GM19238 (cell line): ENCODE data around the gene LRRTM3.

Experiments
- DNase-seq: peaks from one replicate; pipeline ENCODE4 v3.0.0; 2011; ENCODE audit warnings: low spot score; ENCODE audit not compliant: insufficient read length

The LRRTM3 gene

GRCh38 chr10:67017218-67017617 lies 91.4 kb downstream of the LRRTM3 start:
- no peak for DNase-seq

DNA sequence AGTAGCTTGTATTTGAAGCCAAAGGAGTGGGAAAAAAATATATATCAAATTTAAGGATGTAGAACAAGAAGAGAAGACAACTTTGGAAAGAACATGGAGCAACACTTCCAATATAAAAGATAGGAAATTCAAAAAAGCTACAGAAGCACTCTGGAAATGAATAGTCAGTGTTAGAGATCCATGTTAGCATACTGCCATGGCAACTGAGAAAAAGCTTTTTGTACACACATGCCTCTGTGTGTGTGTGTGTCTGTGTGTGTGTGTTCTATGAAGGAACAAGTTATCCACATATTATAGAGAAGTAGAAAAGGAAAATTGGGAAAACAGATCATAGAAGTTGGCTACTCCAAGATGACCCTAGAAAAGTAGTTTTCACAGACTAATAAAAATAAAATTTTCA lies 96.3 kb downstream of the LRRTM3 start:
- DNase-seq = no peak

GRCh38 chr10:67033878-67034277 lies 108.0 kb downstream of the LRRTM3 start:
- DNase-seq = no peak

DNA sequence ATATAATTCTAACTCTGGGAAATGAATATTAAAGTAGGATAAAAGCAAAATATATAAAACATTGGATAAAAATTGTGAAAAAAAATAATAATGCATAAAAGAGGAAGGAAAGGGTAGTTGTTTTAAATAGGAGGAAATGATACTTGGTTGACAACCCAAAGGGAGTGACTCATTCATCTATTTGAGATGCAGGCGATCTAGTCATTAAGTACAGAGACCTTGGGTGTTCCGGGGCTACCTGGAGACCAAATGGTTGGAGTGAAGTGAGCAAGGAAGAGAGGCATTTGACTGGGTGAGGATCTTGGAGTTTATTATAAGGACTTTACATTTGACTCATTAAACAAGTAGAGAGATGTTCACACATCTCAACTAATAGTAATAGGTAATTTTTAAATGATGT lies 111.0 kb downstream of the LRRTM3 start:
- DNase-seq = no peak

- no peak for DNase-seq
These were observed 117.2 kb downstream of the LRRTM3 start for GRCh38 chr10:67043041-67043440.

DNA sequence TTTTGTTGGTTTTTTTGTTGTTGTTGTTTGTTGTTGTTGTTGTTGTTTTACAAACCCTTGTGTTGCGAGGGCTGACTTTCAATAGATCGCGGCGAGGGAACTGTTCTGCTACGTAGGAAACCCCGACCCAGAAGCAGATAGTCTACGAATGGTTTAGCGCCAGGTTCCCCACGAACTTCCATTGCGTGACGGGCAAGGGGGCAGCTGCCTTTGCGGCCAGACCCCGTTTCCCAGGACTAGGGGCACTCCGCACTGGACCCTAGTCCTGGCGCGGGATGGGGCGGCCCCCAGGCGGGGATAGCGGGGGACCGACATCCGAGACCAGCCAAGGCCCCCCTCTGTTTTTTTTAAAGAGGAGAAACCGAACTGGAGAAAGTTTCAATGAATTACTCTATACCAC lies 119.6 kb downstream of the LRRTM3 start:
- DNase-seq = no peak

DNA sequence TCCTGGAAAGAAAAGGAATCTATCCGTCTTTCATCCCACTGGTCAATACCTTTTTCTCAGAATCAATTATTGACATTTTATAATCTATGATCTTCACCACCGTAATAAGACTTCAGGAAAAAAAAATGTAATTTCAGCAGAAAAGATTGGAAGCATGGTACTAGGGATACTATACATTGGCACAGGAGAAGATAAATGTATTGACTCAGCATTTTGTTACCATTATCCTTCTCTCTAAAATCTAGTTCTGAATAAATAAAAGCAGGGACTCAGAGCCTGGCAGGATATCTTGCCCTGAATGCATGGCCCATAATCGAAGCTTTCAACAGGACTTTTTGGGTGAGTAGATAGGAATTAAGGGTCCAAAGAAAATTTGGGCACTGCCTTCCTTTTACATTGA lies 120.7 kb downstream of the LRRTM3 start:
- no peak for DNase-seq

GRCh38 chr10:67049988-67050387 lies 124.2 kb downstream of the LRRTM3 start:
- DNase-seq = no peak

GRCh38 chr10:67050415-67050814 lies 124.6 kb downstream of the LRRTM3 start:
- no peak for DNase-seq

DNA sequence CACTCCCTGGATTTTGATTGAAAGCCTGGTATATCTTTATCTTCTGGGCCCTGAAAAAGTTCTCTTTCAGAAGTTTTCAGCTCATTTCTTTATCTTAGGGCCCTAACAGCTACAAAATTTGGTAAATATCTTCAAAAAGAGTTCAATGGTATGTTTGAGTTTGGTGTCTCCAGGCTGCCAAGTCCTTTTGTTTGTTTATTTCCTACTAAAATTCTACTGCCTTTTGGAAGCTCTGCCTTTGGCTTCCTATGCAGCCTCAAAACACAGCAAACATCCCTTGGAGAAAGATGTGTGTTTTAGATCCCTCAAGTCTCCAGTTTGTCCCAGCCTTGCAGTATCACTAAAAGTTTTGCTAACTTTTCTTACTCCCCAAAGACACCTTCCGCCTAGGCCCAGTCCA lies 146.8 kb downstream of the LRRTM3 start:
- no peak for DNase-seq

DNA sequence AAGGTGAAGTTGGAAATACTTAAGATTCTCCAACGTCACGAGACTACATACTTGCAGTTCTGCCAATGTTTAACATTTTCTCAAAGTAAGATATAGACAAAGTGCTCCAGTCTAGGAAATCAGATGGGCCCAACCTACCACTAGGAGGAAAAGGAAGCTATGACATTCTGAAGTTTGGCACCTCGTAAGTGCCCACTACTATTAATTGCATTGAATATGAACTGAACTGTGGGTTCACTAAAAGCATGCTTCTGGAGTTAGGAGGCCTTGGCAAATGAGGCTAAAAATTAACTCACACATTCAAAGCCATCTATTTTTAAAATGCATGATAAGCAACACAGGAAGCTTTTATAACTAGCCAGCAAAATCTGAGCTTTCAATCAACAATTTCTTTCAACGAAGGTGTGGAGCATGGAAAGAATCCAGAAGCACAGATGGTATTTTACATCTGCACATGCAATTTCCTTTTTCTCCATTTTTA lies 149.7 kb downstream of the LRRTM3 start:
- DNase-seq = no peak

DNA sequence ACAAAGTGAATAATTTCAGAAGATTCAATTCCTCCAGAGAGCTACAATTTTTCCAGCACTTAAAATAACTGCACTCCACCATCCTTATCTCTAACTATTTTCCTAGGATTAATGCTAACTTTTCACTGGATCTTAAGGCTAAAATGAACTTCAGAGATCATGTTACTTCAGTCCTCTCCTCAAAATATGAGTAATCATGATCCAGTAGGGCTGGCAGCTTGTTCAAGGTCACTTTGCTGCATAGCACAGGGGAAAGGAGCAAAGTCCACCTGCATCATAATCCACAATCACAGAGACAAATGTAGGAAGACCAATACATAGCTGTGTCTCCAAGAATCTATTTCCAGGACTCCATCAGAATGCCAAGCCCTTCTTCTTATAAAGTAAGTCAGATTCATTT lies 150.3 kb downstream of the LRRTM3 start:
- DNase-seq = no peak

- no peak for DNase-seq
These were observed 151.5 kb downstream of the LRRTM3 start for GRCh38 chr10:67077376-67077775.

- DNase-seq = no peak
These were observed 153.3 kb downstream of the LRRTM3 start for GRCh38 chr10:67079126-67079525.

DNA sequence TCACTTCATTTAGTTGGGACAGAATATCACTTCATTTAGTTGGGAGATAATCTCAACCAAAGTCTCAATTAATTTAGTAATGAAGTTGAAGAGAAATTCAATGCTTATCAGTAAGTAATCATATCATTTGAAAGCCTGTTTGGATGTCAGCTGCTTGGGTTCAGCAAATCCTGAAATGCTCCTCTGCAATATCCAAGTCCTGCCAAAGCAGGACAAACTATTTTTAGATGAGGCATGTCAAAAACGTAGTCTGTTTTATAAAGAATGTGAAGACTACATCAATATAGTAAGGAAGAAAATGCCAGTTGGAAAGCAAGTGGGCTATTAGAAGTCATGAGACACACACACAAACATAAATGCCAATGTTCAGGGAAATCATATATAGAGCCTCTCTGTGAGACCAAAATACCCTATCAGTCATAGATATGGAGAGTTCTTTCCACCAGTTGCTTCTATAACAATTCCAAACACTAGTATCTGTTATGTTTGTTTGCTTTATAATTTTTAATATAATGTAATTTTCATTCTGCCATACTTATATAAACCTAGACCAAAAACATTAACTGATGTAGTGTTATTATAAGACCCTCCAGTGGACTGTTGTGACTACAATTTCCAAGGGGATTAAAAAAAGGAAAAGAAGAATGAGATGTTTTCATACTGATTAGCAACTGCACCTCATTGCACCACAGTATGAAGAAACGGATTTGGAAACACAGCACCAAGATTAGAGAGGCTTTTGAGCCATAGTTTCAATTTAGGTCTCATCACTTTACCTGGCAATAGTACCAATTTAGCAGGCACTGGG lies 160.7 kb downstream of the LRRTM3 start:
- no peak for DNase-seq

DNA sequence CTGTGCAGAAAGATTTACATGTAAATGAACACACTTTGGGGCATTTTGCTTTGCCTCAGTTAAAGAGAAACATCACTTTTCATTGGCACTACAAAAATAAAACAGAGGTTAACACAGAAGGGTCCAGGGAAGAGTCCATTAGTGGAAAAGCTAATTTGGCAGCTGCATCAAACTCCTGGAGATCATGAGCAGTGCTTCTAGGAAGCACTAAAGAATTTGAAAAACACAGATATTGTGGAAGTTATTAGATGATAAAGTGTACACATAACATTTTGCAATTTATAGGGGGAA lies 161.2 kb downstream of the LRRTM3 start:
- DNase-seq = no peak

- DNase-seq = no peak
These were observed 162.2 kb downstream of the LRRTM3 start for GRCh38 chr10:67088036-67088435.

DNA sequence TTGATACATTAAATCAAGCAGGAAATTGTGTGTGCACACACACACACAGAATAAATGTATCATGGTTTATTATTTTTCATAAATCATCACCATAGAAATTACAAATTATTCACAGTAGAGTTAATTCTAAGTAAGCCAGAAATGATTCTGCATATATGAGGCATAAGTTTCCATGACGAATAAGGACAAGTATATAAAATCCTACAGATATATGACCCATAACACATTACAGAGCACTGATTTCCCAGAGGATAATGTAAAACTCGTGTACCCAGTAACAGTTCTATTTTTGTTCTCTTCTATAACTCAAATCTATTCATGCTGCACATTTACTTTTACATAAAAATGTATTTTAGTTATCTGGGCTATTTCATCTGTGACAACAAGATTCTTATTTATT lies 169.7 kb downstream of the LRRTM3 start:
- DNase-seq = no peak

GRCh38 chr10:67098461-67098860 lies 172.6 kb downstream of the LRRTM3 start:
- no peak for DNase-seq

DNA sequence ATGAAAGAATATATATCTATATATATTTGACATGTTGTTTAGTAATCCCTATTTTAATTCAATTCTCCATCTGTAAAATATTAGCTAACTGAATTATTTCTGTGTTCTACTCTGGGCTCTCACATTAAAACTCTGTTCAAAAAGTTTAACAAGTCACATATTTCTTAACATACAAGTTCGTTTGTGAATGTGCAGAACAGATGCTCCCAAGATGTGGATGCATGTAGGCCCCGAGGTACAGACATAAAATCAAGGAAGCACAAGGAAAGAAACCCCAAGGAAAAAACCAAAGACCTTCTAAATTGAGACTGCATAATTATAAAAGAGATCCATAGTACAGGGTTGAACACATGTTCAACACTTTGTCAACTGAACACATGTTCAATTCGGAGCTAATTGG lies 175.1 kb downstream of the LRRTM3 start:
- DNase-seq = no peak

GRCh38 chr10:67107670-67108069 lies 181.8 kb downstream of the LRRTM3 start:
- no peak for DNase-seq

DNA sequence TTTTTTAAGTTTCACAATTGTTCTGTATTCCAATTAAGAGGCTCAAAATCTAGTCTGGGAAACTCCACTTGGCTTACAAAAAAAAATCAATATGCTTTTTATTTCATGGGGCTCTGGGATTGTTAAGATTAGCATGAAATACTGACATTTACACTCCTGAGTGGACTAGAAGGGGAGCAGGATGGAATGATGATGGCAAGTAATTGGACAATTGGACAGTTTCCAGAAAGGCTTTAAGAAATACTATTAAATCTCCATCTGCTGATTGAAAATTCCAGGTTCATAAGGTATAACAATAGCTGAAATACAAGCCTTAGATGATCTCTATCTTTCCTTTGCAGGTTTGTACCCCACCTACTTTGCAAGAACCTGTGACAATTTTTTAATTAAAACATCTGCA lies 184.4 kb downstream of the LRRTM3 start:
- no peak for DNase-seq

GRCh38 chr10:67112765-67113164 lies 186.9 kb downstream of the LRRTM3 start:
- no peak for DNase-seq

DNA sequence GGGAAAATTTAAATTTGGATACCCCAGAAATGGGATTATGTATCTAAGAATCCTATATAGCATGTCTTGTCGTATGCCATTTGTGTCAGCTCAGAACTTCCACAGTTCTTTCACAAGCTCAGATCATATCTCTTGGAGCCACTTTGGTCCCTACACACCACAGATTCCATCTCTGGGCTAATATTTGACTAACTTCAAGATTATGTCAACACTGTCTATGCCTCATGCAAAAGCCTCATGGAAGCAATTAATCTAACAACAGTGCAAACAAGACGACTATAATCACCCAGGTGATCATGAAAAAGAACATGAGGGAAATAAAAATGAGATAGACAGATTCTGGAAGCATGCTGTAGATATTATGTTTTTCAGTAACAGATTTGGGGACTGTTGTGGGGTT lies 189.1 kb downstream of the LRRTM3 start:
- DNase-seq = no peak
